Endothelial cell of umbilical vein (primary cell): ENCODE results near the gene KITLG. TPM values are rescaled to one million over a fixed set of nuclear protein-coding genes. Genes with fewer than 3 reads are reported as not detected.

Experiments used
- BruUV-seq: library from RNA; stranded (reverse); fragments of 400-500 nt; replicated peaks from 2 replicates; lab custom pipeline; 2021; lab: Mats Ljungman, UMichigan
- CTCF ChIA-PET: fragments of 300-600, 350-600 bp; sonication (Branson Sonifier 250); formaldehyde crosslinking; loops from one replicate; lab custom pipeline; 2021; ENCODE audit warnings: antibody characterized with exemption, inconsistent platforms; lab: Charles Lee
- POLR2A ChIA-PET: fragments of 300-600, 350-600 bp; sonication (Branson Sonifier 250); formaldehyde crosslinking; loops from one replicate; lab custom pipeline; 2021; ENCODE audit warnings: antibody characterized with exemption, inconsistent platforms; lab: Charles Lee
- DNase-seq: peaks from one replicate; pipeline ENCODE4 v3.0.0-alpha.2; 2011; ENCODE audit warnings: low read depth, low spot score
- FAIRE-seq: peaks from 2 replicates; lab custom pipeline; 2011; peaks lifted over from hg19 to GRCh38; lab: Jason Lieb, UNC
- H2AFZ ChIP-seq: 2 replicates; pipeline ENCODE4 v1.6.0; 2012; ENCODE audit warnings: low read depth, low read length, control low read depth, inconsistent platforms
- H3K27ac ChIP-seq: 2 replicates; pipeline ENCODE4 v1.5.1; 2011; ENCODE audit warnings: low read depth, mild to moderate bottlenecking, control low read depth, low read length, moderate library complexity; ENCODE audit not compliant: insufficient read depth
- H3K27me3 ChIP-seq, 2 experiments: 2 replicates each; pipeline versions ENCODE4 v1.6.0 to v1.6.1; 2011; ENCODE audit warnings: low read length in 2 of 2, mixed read lengths in 1 of 2; ENCODE audit not compliant: control insufficient read depth in 2 of 2, insufficient read depth in 2 of 2
- H3K36me3 ChIP-seq, 2 experiments: 2 replicates in 1 of 2; 3 replicates in 1 of 2; pipeline ENCODE4 v1.5.1; 2011; ENCODE audit warnings: low read length in 2 of 2, mild to moderate bottlenecking in 1 of 2, moderate library complexity in 1 of 2; ENCODE audit not compliant: control insufficient read depth in 2 of 2, insufficient read depth in 2 of 2; ENCODE audit errors: extremely low read depth in 1 of 2
- H3K4me1 ChIP-seq: 3 replicates; pipeline ENCODE4 v1.5.1; 2011; ENCODE audit warnings: mild to moderate bottlenecking, low read length; ENCODE audit not compliant: control insufficient read depth, insufficient read depth; ENCODE audit errors: extremely low read depth
- H3K4me2 ChIP-seq: 2 replicates; pipeline ENCODE4 v1.6.1; 2011; ENCODE audit warnings: low read length, control low read depth, mixed read lengths; ENCODE audit not compliant: insufficient read depth
- H3K4me3 ChIP-seq, 3 experiments: fragments of 200-600 bp in 1 of 3; sonication (generic), shearing (Covaris generic) in 1 of 3; replicated peaks in 1 of 3; 2 replicates each; pipeline ENCODE4 v1.5.1; 2011 to 2016; ENCODE audit warnings: control low read depth in 3 of 3, low read length in 3 of 3, mild to moderate bottlenecking in 2 of 3, inconsistent platforms in 1 of 3, low read depth in 1 of 3, moderate library complexity in 1 of 3; ENCODE audit not compliant: insufficient read depth in 1 of 3
- H3K79me2 ChIP-seq: 2 replicates; pipeline ENCODE4 v1.6.0; 2012; ENCODE audit warnings: low read length, inconsistent platforms; ENCODE audit not compliant: control insufficient read depth, insufficient read depth
- H3K9ac ChIP-seq: replicated peaks from 2 replicates; pipeline ENCODE3; 2011; ENCODE audit warnings: low read length, control low read depth; ENCODE audit not compliant: insufficient read depth; ENCODE audit errors: extremely low read depth
- H3K9me1 ChIP-seq: replicated peaks from 3 replicates; pipeline ENCODE4 v1.6.0; 2011; ENCODE audit warnings: mild to moderate bottlenecking, low read length; ENCODE audit not compliant: control insufficient read depth, insufficient read depth; ENCODE audit errors: extremely low read depth
- H3K9me3 ChIP-seq: replicated peaks from 2 replicates; pipeline ENCODE4 v1.5.1; 2012; ENCODE audit warnings: low read length, inconsistent platforms; ENCODE audit not compliant: control insufficient read depth, insufficient read depth
- H4K20me1 ChIP-seq: replicated peaks from 2 replicates; pipeline ENCODE3; 2011; ENCODE audit warnings: mild to moderate bottlenecking, low read length; ENCODE audit not compliant: control insufficient read depth, insufficient read depth; ENCODE audit errors: extremely low read depth
- CTCF ChIP-seq, 2 donors: IDR thresholded peaks; 1 replicate in 1 of 2; 2 replicates in 1 of 2; pipeline ENCODE4 v1.5.1; 2011; ENCODE audit warnings: low read length in 2 of 2, mild to moderate bottlenecking in 2 of 2, moderate library complexity in 2 of 2, control low read depth in 1 of 2, inconsistent platforms in 1 of 2, low read depth in 1 of 2; ENCODE audit not compliant: insufficient read depth in 1 of 2; ENCODE audit errors: extremely low read depth in 1 of 2
- EZH2 ChIP-seq: IDR thresholded peaks from 2 replicates; pipeline ENCODE4 v1.6.1; 2012; ENCODE audit warnings: borderline replicate concordance, low read depth, mild to moderate bottlenecking, moderate library complexity, low read length, inconsistent platforms; ENCODE audit not compliant: severe bottlenecking
- FOS ChIP-seq: IDR thresholded peaks from 2 replicates; pipeline ENCODE4 v1.6.1; 2011; ENCODE audit warnings: mild to moderate bottlenecking, low read length, moderate library complexity, borderline replicate concordance; ENCODE audit not compliant: insufficient read depth
- GATA2 ChIP-seq: IDR thresholded peaks from 2 replicates; pipeline ENCODE4 v1.7.0; 2011; ENCODE audit warnings: low read depth, mild to moderate bottlenecking, moderate library complexity, mixed read lengths, low read length; ENCODE audit not compliant: insufficient read length, insufficient read depth
- JUN ChIP-seq: IDR thresholded peaks from 2 replicates; pipeline ENCODE4 v1.6.1; 2011; ENCODE audit warnings: borderline replicate concordance, low read depth; ENCODE audit not compliant: insufficient read length, insufficient read depth
- MAX ChIP-seq: IDR thresholded peaks from 2 replicates; pipeline ENCODE4 v1.6.1; 2011; ENCODE audit not compliant: insufficient read depth, insufficient read length
- MYC ChIP-seq: IDR thresholded peaks from one replicate; pipeline ENCODE4 v1.6.1; 2011; ENCODE audit warnings: mild to moderate bottlenecking, low read depth, low read length
- POLR2A ChIP-seq: IDR thresholded peaks from 2 replicates; pipeline ENCODE4 v1.6.1; 2012; ENCODE audit warnings: low read depth, mild to moderate bottlenecking, control low read depth, low read length
- POLR2AphosphoS5 ChIP-seq: IDR thresholded peaks from 2 replicates; pipeline ENCODE4 v1.6.1; 2012; ENCODE audit warnings: low read depth, mild to moderate bottlenecking, control low read depth, low read length, moderate library complexity; ENCODE audit not compliant: insufficient read depth
- dilution Hi-C: fragments of 300-500 bp; cut with MboI; formaldehyde crosslinking; loops from one replicate; pipeline ENCODE4 v1.15.0; 2019; ENCODE audit warnings: low sequenced_read_pairs; ENCODE audit not compliant: extremely low pct_ligation_motif_present
- intact Hi-C: fragments of 100-400 bp; cut with micrococcal nuclease; formaldehyde crosslinking; loops from one replicate; pipeline ENCODE4 v1.10.0; 2022
- polyA plus RNA-seq, 4 experiments: library from polyadenylated mRNA; depleted of rRNA in 3 of 4; stranded (reverse) in 3 of 4; unstranded in 1 of 4; fragments of >200 nt; gene quantifications; 2 replicates each; pipeline versions ENCODE4 v1.2.1 to v1.2.3, GENCODE V29; 2011 to 2012; ENCODE audit warnings: missing spikeins in 1 of 4
- total RNA-seq: library from RNA; stranded (reverse); gene quantifications from 2 replicates; pipeline ENCODE4 v1.2.3, GENCODE V29; 2021

The KITLG gene
- total and polyA plus RNA-seq, 2 donors (not counting 3 experiments of a cell fraction or from before 2014, with no cell fraction given) = 3.8 to 32.5 TPM

DNA sequence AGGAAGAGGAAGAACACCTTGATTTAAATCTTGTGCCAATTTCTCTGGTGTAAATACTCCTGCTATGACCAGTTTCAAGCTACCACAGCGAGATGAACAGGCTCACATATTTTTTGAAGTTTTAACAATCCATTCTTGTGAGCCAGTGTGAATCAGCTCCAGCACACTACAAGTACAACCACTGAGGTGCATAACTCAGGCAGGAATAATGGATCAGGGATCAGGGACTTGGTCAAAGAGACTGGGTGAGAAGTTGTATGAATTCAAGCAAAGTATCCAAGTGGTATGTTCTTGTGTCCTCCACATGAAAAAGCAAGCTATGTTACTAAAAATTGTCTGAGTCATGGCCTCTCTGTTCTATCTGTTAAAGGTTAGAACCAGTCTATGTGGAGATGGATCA lies 35.2 kb upstream of the KITLG start:
- no TSS peak for BruUV-seq
- Histone ChIP-seq H3K36me3 (no peaks in the 10 kb centered on the region), H3K9me3 (no peaks in the 10 kb centered on the region), H2AFZ (no peak overlapping the region), H3K27ac (no peak overlapping the region), H3K9ac (no peak overlapping the region), H3K4me2 (no peak overlapping the region), H4K20me1 (no peaks in the 10 kb centered on the region), H3K4me3 (no peak overlapping the region), H3K27me3 (no peaks in the 10 kb centered on the region), H3K9me1 (no peaks in the 10 kb centered on the region), H3K4me1 (no peaks in the 10 kb centered on the region), H3K79me2 (no peaks in the 10 kb centered on the region)
- DNase-seq (no peak), FAIRE-seq (no peak)
- intact Hi-C loops (no loop called here), dilution Hi-C loops (no loop called here)
- CTCF ChIA-PET = no interaction called here
- POLR2A ChIA-PET = no interaction called here
- TF ChIP-seq JUN (no peak), CTCF (IDR thresholded peaks at IDR 0.05; ENCODE audit: extremely low read depth in 1 of 2, insufficient read depth in 1 of 2, low read depth in 1 of 2, low read length in 2 of 2) (no peak), POLR2A (no peak)

DNA sequence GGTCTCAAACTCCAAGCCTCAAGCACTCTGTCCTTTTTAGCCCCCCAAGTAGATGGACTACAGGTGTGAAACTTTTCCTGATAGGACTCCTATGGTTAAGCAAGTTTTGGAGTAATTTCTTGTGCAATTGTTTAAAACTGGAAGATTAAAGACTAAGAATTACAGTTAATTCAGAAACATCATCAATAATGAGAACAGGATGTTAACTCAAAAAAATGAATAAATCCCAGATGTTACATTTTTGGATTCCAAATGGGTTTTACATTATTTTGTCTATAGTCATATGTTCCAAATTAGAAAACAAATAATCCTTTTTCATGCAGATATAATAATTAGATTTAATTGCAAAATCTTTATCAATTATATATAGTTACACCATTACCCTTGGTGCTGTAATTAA lies 24.4 kb upstream of the KITLG start:
- POLR2A ChIA-PET = no interaction called here
- Histone ChIP-seq H3K27me3 (no peaks in the 10 kb centered on the region), H4K20me1 (no peaks in the 10 kb centered on the region), H3K9ac (no peak overlapping the region), H3K4me1 (no peaks in the 10 kb centered on the region), H3K36me3 (no peaks in the 10 kb centered on the region), H3K9me3 (no peaks in the 10 kb centered on the region), H3K4me2 (no peak overlapping the region), H3K79me2 (no peaks in the 10 kb centered on the region), H2AFZ (no peak overlapping the region), H3K27ac (no peak overlapping the region), H3K9me1 (no peaks in the 10 kb centered on the region), H3K4me3 (no peak overlapping the region)
- dilution Hi-C loops = no loop called here
- no peak for FAIRE-seq
- DNase-seq = no peak
- intact Hi-C loops = no loop called here
- CTCF ChIA-PET = interaction anchor here (1.6 kb wide), 1 partner anchor 79 kb away, joined by 3 read pairs; no protein-coding TSS in a partner anchor
- TF ChIP-seq FOS (no peak), POLR2AphosphoS5 (no peak), POLR2A (no peak), MYC (no peak), EZH2 (no peak), GATA2 (no peak), MAX (no peak)
- no TSS peak for BruUV-seq
